ENCODE results near the gene ERGIC3.

- TF ChIP-seq CTCF (IDR thresholded peaks at IDR 0.05), result no peak
- TF ChIP-seq POLR2A (IDR thresholded peaks at IDR 0.05), result no peak
These were observed 44.6 kb upstream of the ERGIC3 start for GRCh38 chr20:35497320-35497719.

Data from gastroesophageal sphincter (tissue), 3 donors.